ENCODE measurements around the gene CYYR1. TPM values are rescaled to one million over a fixed set of nuclear protein-coding genes. Genes with fewer than 3 reads are reported as not detected.
A peak's percentile ranks its signal among the peaks of the same experiment; 100 is the strongest.

CYYR1 gene
- total RNA-seq, 1 donor from 2014 or later = 88.6 TPM

DNA sequence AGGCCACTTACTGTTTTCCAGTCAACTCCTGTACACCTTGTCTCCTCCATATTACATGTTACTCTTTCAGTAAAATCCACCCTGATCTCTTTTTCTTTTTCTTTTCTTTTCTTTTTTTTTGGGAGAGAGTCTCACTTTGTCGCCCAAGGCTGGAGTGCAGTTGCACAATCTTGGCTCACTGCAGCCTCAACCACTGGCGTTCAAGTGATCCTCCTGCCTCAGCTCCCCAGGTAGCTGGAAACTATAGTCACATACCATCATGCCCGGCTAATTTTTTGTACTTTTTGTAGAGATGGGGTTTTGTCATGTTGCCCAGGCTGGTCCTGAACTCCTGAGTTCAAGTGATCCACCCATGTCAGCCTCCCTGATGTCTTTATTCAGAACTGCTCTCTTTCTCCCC, 57.8 kb downstream of the CYYR1 start:
- Mint-ChIP-seq H3K4me3 (ENCODE audit: unreplicated experiment) (no peak overlapping the region), H3K9me3 (ENCODE audit: unreplicated experiment) (no peaks in the 10 kb centered on the region), H3K27me3 (ENCODE audit: unreplicated experiment) (no peaks in the 10 kb centered on the region), H3K4me1 (ENCODE audit: unreplicated experiment) (peaks cover 12% of the 10 kb centered on the region), H3K36me3 (ENCODE audit: low read depth, unreplicated experiment) (peaks cover 22% of the 10 kb centered on the region), H3K27ac (ENCODE audit: unreplicated experiment) (no peak overlapping the region)
- TF ChIP-seq, protein P1, sequence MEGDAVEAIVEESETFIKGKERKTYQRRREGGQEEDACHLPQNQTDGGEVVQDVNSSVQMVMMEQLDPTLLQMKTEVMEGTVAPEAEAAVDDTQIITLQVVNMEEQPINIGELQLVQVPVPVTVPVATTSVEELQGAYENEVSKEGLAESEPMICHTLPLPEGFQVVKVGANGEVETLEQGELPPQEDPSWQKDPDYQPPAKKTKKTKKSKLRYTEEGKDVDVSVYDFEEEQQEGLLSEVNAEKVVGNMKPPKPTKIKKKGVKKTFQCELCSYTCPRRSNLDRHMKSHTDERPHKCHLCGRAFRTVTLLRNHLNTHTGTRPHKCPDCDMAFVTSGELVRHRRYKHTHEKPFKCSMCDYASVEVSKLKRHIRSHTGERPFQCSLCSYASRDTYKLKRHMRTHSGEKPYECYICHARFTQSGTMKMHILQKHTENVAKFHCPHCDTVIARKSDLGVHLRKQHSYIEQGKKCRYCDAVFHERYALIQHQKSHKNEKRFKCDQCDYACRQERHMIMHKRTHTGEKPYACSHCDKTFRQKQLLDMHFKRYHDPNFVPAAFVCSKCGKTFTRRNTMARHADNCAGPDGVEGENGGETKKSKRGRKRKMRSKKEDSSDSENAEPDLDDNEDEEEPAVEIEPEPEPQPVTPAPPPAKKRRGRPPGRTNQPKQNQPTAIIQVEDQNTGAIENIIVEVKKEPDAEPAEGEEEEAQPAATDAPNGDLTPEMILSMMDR (IDR thresholded peaks at IDR 0.05; ENCODE audit: unreplicated experiment) = no peak
- no peak for DNase-seq (ENCODE audit: low spot score)

DNA sequence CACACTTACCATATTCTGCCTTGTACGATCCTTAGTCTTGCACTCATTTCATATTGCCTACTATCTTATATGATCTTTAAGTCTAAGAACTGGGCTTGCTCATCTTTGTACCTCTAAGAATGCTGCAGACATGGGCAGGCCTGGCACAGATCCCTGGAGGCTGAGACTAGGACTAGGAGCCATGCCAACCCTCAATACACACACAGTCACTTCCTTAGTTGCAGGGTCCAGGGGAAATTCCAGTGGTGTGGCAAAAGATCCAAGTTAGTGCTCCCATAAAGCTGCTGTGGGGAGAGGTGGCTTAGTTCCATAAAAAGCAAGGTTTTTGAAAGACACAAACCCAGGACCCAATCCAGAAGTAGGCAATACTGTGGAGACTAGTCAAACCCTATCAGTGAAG, 59.9 kb downstream of the CYYR1 start:
- no peak overlapping the region for H3K4me3 Mint-ChIP-seq (ENCODE audit: unreplicated experiment)
- DNase-seq (ENCODE audit: low spot score) = no peak
- H3K36me3 Mint-ChIP-seq (ENCODE audit: low read depth, unreplicated experiment) = peaks cover 12% of the 10 kb centered on the region
- peak overlapping the region; percentile 2 for H3K27ac Mint-ChIP-seq (ENCODE audit: unreplicated experiment)
- TF ChIP-seq, protein P1 (IDR thresholded peaks at IDR 0.05; ENCODE audit: unreplicated experiment) = no peak
- no peaks in the 10 kb centered on the region for H3K27me3 Mint-ChIP-seq (ENCODE audit: unreplicated experiment)
- no peaks in the 10 kb centered on the region for H3K9me3 Mint-ChIP-seq (ENCODE audit: unreplicated experiment)
- peaks cover 12% of the 10 kb centered on the region for H3K4me1 Mint-ChIP-seq (ENCODE audit: unreplicated experiment)

DNA sequence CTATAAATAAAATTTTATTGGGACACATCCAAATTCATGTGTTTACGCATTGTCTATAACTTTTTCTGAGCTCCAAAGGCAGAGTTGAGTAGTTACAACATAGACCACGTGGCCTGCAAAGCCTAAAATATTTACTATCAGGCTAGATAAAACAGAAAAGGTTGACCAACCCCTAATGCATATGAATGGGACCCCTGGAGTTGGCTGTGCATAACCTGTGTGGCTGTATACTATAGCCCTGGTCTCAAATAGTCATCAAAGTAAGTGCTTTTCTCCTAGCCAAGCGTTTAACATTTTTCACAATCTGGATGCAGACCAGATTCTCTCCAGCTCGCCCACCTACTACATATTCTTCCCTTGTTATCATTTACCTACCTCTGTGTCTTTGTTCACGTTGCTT, 60.4 kb downstream of the CYYR1 start:
- Mint-ChIP-seq H3K27me3 (ENCODE audit: unreplicated experiment) (no peaks in the 10 kb centered on the region), H3K27ac (ENCODE audit: unreplicated experiment) (no peak overlapping the region), H3K9me3 (ENCODE audit: unreplicated experiment) (no peaks in the 10 kb centered on the region), H3K4me3 (ENCODE audit: unreplicated experiment) (no peak overlapping the region), H3K36me3 (ENCODE audit: low read depth, unreplicated experiment) (peaks cover 8% of the 10 kb centered on the region), H3K4me1 (ENCODE audit: unreplicated experiment) (peaks cover 12% of the 10 kb centered on the region)
- no peak for DNase-seq (ENCODE audit: low spot score)
- TF ChIP-seq, protein P1 (IDR thresholded peaks at IDR 0.05; ENCODE audit: unreplicated experiment) = no peak

DNA sequence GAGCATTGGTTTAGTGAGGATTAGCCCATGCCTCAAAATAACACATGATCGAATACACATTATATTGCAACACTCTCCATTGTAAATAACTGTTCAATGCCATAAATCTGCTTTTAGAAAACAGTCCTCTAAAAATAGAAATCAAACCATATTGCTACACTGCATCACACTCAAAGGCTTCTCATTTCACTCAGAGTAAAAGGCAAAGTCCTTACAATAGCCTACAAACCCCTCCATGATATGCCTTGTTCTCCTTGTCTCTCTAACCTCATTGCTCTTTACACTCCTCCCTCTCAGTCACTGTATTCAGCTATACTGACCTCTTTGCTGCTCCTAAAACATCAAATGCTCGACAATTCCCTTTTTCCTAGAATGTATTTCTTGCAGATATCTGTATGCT, 64.2 kb downstream of the CYYR1 start:
- Mint-ChIP-seq H3K4me1 (ENCODE audit: unreplicated experiment) (peaks cover 11% of the 10 kb centered on the region), H3K9me3 (ENCODE audit: unreplicated experiment) (no peaks in the 10 kb centered on the region), H3K4me3 (ENCODE audit: unreplicated experiment) (no peak overlapping the region), H3K27me3 (ENCODE audit: unreplicated experiment) (no peaks in the 10 kb centered on the region), H3K27ac (ENCODE audit: unreplicated experiment) (no peak overlapping the region), H3K36me3 (ENCODE audit: low read depth, unreplicated experiment) (peaks cover 4% of the 10 kb centered on the region)
- TF ChIP-seq, protein P1 (IDR thresholded peaks at IDR 0.05; ENCODE audit: unreplicated experiment) = no peak
- no peak for DNase-seq (ENCODE audit: low spot score)

DNA sequence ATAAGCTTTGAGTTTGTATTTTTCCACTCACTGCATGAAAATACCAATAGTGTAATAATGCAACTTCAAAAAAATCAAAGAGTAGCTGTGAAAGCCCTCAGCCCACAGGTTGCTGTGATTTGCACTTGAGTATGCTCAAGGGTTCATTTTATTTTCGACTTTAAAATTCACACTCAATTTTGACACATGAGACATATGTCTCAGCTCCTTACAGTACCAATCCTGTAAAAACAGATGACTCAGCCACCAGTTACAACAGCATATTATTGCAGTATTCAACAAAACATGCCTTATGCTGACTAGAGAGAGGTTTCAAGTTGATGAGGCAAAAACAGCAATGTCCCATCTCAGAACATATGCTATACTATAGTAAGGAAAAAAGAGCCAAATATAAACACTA, 66.1 kb downstream of the CYYR1 start:
- DNase-seq (ENCODE audit: low spot score) = no peak
- Mint-ChIP-seq H3K27me3 (ENCODE audit: unreplicated experiment) (no peaks in the 10 kb centered on the region), H3K27ac (ENCODE audit: unreplicated experiment) (no peak overlapping the region), H3K4me1 (ENCODE audit: unreplicated experiment) (peaks cover 6% of the 10 kb centered on the region), H3K9me3 (ENCODE audit: unreplicated experiment) (no peaks in the 10 kb centered on the region), H3K4me3 (ENCODE audit: unreplicated experiment) (no peak overlapping the region), H3K36me3 (ENCODE audit: low read depth, unreplicated experiment) (no peaks in the 10 kb centered on the region)
- TF ChIP-seq, protein P1 (IDR thresholded peaks at IDR 0.05; ENCODE audit: unreplicated experiment) = no peak

All from endothelial cell (in vitro differentiated cells).